GM12878 (cell line): Measurements from ENCODE around the gene ZNF419. TPM values are rescaled to one million over a fixed set of nuclear protein-coding genes. Genes with fewer than 3 reads are reported as not detected.

ENCODE experiments used
- ATF7 ChIP-seq: fragments of 450-650 bp; IDR thresholded peaks from 2 replicates; pipeline ENCODE4 v1.6.1; 2016; ENCODE audit warnings: low read depth, mild to moderate bottlenecking
- BACH1 ChIP-seq: fragments of 450-650 bp; IDR thresholded peaks from 2 replicates; pipeline ENCODE4 v1.6.1; 2017; ENCODE audit warnings: mild to moderate bottlenecking, borderline replicate concordance
- CHD4 ChIP-seq: fragments of 200-600 bp; sonication (generic); IDR thresholded peaks from 2 replicates; pipeline ENCODE4 v1.6.1; 2016; ENCODE audit warnings: mild to moderate bottlenecking
- CREM ChIP-seq: IDR thresholded peaks from 2 replicates; pipeline ENCODE4 v1.6.1; 2014; ENCODE audit warnings: antibody characterized with exemption, low read depth
- DPF2 ChIP-seq: fragments of 450-650 bp; IDR thresholded peaks from 2 replicates; pipeline ENCODE4 v1.6.1; 2017; ENCODE audit warnings: mild to moderate bottlenecking
- GATAD2B ChIP-seq: fragments of 450-650 bp; conservative IDR thresholded peaks from 2 replicates; pipeline ENCODE4 v1.6.1; 2017; ENCODE audit warnings: low read depth, mild to moderate bottlenecking, moderate library complexity
- HCFC1 ChIP-seq: fragments of 150-350 bp; IDR thresholded peaks from 2 replicates; pipeline ENCODE4 v1.6.1; 2014; ENCODE audit warnings: low read length
- NFYB ChIP-seq: IDR thresholded peaks from 2 replicates; pipeline ENCODE4 v1.6.1; 2011; ENCODE audit warnings: low read depth, mild to moderate bottlenecking, low read length, improper control_type of control experiment, moderate library complexity; ENCODE audit not compliant: insufficient read depth
- PAX5 ChIP-seq: IDR thresholded peaks from 2 replicates; pipeline ENCODE4 v1.6.1; 2011; ENCODE audit warnings: low read depth, low read length, borderline replicate concordance
- RAD21 ChIP-seq: IDR thresholded peaks from 2 replicates; pipeline ENCODE4 v1.6.1; 2011; ENCODE audit warnings: mild to moderate bottlenecking, low read depth, low read length, moderate library complexity; ENCODE audit not compliant: insufficient read depth
- RUNX3 ChIP-seq: IDR thresholded peaks from 2 replicates; pipeline ENCODE4 v1.6.1; 2012; ENCODE audit warnings: low read length, inconsistent platforms
- ZNF207 ChIP-seq: fragments of 450-650 bp; IDR thresholded peaks from 2 replicates; pipeline ENCODE4 v1.6.1; 2014; ENCODE audit warnings: antibody characterized with exemption, mild to moderate bottlenecking, borderline replicate concordance
- polyA plus RNA-seq, 11 experiments: library from polyadenylated mRNA; depleted of rRNA in 4 of 11; unstranded in 6 of 11; stranded (reverse) in 5 of 11; fragments of >200 nt; fragmentation: Nextera tagmentation in 4 of 11; fragmentation: Illumina TruSeq in 1 of 11; extraction: Ambion mirVana in 4 of 11; extraction: Trizol in 1 of 11; gene quantifications; 1 replicate in 1 of 11; 2 replicates in 10 of 11; pipeline versions ENCODE4 v1.2.1 to v1.2.3, GENCODE V29; 2011 to 2016; ENCODE audit warnings: inconsistent platforms in 2 of 11, missing spikeins in 2 of 11, low read depth in 1 of 11
- total RNA-seq, 4 experiments: library from RNA; depleted of rRNA in 3 of 4; stranded (reverse); fragments of >200 nt in 3 of 4; fragmentation: Illumina TruSeq in 1 of 4; extraction: Trizol in 1 of 4; gene quantifications; 2 replicates each; pipeline versions ENCODE4 v1.2.1 to v1.2.3, GENCODE V29; 2013 to 2021
- TF ChIP-seq, protein P1 (sequence below), 3 experiments: IDR thresholded peaks in 2 of 3; conservative IDR thresholded peaks in 1 of 3; 2 replicates each; pipeline ENCODE4 v1.5.1; 2011; ENCODE audit warnings: low read depth in 3 of 3, low read length in 3 of 3, mild to moderate bottlenecking in 3 of 3, control low read depth in 2 of 3, moderate library complexity in 2 of 3, inconsistent platforms in 1 of 3, mixed read lengths in 1 of 3; ENCODE audit not compliant: control insufficient read depth in 2 of 3, insufficient read depth in 1 of 3; ENCODE audit errors: extremely low read depth in 1 of 3
- TF ChIP-seq, protein P2 (sequence below): IDR thresholded peaks from 2 replicates; pipeline ENCODE4 v1.6.1; 2011; ENCODE audit warnings: mild to moderate bottlenecking, low read depth, low read length, moderate library complexity; ENCODE audit not compliant: insufficient replicate concordance
- TF ChIP-seq, protein P3 (sequence below): fragments of 450-650 bp; IDR thresholded peaks from 2 replicates; pipeline ENCODE4 v1.6.1; 2017; ENCODE audit warnings: mild to moderate bottlenecking
- TF ChIP-seq, protein P4 (sequence below): fragments of 450-650 bp; conservative IDR thresholded peaks from 2 replicates; pipeline ENCODE4 v1.6.1; 2017; ENCODE audit warnings: mild to moderate bottlenecking, moderate library complexity
- TF ChIP-seq, protein P5 (sequence below): fragments of 450-650 bp; formaldehyde crosslinking; IDR thresholded peaks from 2 replicates; pipeline ENCODE4 v1.5.0; 2022; ENCODE audit warnings: mild to moderate bottlenecking, missing genetic modification characterization

The ZNF419 gene
- total and polyA plus RNA-seq, 10 of the 15 experiments (the other 5 are each of a cell fraction or from before 2014, with no cell fraction given), result 0.98 to 12.8 (median 7.3) TPM

DNA sequence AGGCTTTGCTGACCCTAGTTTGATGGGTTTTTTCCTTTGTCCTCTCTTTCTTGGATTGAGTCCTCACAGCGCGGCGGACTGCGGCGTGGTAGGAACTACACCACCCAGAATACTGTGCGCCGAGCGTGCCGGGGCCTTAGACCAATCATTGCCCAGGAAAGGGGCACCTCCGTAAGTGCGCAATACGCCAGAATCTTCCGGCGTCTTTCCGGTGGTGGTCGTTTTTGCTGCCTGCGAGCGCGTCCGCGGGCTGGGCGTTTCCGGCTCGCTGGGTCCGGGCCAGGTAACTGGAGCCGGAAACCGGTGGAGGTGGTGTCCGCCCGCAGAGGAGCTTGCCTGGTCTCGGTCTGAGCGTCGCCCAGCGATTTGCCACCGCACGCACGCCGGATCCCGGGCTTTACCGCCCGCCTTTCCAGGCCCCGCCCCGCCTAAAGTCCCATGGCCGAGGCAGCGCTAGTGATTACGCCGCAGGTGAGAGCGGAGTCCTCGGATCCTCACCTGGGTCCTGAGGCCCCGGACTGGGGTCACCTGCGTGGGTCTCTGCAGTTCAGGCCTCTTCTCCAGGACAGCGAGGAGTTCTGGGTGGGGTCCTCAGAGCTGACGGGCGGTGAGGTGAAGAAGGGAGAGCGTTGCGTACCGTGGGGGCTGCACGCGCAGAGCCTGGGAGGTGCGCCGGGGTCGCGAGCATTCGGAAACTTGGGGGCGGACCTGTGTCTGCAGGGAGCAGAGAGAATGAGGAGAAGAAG, 39.8 kb downstream of the ZNF419 start, which contains the start of gene ZNF549 (continued):
- TF ChIP-seq ATF7 (0 out of 2 replicates have a peak, but pooled peaks have one; percentile 22), NFYB (peak; percentile 41; the same call in 1 of the 2 replicates), RAD21 (no peak), HCFC1 (peak; percentile 88), DPF2 (peak; percentile 37; the same call in 1 of the 2 replicates), CHD4 (no peak), RUNX3 (peak; percentile 49; the same call in 1 of the 2 replicates), GATAD2B (peak; percentile 48; the same call in 1 of the 2 replicates), CREM (peak; percentile 49; the same call in 1 of the 2 replicates), PAX5 (peak; percentile 67; the same call in 1 of the 2 replicates), ZNF207 (0 out of 2 replicates have a peak, but pooled peaks have one; percentile 29), BACH1 (peak; percentile 34; the same call in 1 of the 2 replicates)
- TF ChIP-seq, protein P1, sequence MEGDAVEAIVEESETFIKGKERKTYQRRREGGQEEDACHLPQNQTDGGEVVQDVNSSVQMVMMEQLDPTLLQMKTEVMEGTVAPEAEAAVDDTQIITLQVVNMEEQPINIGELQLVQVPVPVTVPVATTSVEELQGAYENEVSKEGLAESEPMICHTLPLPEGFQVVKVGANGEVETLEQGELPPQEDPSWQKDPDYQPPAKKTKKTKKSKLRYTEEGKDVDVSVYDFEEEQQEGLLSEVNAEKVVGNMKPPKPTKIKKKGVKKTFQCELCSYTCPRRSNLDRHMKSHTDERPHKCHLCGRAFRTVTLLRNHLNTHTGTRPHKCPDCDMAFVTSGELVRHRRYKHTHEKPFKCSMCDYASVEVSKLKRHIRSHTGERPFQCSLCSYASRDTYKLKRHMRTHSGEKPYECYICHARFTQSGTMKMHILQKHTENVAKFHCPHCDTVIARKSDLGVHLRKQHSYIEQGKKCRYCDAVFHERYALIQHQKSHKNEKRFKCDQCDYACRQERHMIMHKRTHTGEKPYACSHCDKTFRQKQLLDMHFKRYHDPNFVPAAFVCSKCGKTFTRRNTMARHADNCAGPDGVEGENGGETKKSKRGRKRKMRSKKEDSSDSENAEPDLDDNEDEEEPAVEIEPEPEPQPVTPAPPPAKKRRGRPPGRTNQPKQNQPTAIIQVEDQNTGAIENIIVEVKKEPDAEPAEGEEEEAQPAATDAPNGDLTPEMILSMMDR (IDR thresholded peaks at IDR 0.05 in 2 of 3, conservative IDR thresholded peaks at IDR 0.05 in 1 of 3; ENCODE audit: control insufficient read depth in 2 of 3, extremely low read depth in 1 of 3, insufficient read depth in 1 of 3, low read depth in 3 of 3, low read length in 3 of 3), result no peak
- TF ChIP-seq, protein P2, sequence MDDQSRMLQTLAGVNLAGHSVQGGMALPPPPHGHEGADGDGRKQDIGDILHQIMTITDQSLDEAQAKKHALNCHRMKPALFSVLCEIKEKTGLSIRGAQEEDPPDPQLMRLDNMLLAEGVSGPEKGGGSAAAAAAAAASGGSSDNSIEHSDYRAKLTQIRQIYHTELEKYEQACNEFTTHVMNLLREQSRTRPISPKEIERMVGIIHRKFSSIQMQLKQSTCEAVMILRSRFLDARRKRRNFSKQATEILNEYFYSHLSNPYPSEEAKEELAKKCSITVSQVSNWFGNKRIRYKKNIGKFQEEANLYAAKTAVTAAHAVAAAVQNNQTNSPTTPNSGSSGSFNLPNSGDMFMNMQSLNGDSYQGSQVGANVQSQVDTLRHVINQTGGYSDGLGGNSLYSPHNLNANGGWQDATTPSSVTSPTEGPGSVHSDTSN, result no peak
- TF ChIP-seq, protein P3, sequence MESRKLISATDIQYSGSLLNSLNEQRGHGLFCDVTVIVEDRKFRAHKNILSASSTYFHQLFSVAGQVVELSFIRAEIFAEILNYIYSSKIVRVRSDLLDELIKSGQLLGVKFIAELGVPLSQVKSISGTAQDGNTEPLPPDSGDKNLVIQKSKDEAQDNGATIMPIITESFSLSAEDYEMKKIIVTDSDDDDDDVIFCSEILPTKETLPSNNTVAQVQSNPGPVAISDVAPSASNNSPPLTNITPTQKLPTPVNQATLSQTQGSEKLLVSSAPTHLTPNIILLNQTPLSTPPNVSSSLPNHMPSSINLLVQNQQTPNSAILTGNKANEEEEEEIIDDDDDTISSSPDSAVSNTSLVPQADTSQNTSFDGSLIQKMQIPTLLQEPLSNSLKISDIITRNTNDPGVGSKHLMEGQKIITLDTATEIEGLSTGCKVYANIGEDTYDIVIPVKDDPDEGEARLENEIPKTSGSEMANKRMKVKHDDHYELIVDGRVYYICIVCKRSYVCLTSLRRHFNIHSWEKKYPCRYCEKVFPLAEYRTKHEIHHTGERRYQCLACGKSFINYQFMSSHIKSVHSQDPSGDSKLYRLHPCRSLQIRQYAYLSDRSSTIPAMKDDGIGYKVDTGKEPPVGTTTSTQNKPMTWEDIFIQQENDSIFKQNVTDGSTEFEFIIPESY, result no peak
- TF ChIP-seq, protein P4, sequence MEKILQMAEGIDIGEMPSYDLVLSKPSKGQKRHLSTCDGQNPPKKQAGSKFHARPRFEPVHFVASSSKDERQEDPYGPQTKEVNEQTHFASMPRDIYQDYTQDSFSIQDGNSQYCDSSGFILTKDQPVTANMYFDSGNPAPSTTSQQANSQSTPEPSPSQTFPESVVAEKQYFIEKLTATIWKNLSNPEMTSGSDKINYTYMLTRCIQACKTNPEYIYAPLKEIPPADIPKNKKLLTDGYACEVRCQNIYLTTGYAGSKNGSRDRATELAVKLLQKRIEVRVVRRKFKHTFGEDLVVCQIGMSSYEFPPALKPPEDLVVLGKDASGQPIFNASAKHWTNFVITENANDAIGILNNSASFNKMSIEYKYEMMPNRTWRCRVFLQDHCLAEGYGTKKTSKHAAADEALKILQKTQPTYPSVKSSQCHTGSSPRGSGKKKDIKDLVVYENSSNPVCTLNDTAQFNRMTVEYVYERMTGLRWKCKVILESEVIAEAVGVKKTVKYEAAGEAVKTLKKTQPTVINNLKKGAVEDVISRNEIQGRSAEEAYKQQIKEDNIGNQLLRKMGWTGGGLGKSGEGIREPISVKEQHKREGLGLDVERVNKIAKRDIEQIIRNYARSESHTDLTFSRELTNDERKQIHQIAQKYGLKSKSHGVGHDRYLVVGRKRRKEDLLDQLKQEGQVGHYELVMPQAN, result peak; percentile 65; the same call in 1 of the 2 replicates
- TF ChIP-seq, protein P5, sequence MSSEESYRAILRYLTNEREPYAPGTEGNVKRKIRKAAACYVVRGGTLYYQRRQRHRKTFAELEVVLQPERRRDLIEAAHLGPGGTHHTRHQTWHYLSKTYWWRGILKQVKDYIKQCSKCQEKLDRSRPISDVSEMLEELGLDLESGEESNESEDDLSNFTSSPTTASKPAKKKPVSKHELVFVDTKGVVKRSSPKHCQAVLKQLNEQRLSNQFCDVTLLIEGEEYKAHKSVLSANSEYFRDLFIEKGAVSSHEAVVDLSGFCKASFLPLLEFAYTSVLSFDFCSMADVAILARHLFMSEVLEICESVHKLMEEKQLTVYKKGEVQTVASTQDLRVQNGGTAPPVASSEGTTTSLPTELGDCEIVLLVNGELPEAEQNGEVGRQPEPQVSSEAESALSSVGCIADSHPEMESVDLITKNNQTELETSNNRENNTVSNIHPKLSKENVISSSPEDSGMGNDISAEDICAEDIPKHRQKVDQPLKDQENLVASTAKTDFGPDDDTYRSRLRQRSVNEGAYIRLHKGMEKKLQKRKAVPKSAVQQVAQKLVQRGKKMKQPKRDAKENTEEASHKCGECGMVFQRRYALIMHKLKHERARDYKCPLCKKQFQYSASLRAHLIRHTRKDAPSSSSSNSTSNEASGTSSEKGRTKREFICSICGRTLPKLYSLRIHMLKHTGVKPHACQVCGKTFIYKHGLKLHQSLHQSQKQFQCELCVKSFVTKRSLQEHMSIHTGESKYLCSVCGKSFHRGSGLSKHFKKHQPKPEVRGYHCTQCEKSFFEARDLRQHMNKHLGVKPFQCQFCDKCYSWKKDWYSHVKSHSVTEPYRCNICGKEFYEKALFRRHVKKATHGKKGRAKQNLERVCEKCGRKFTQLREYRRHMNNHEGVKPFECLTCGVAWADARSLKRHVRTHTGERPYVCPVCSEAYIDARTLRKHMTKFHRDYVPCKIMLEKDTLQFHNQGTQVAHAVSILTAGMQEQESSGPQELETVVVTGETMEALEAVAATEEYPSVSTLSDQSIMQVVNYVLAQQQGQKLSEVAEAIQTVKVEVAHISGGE (CRISPR knock-in tag), result peak; percentile 84
